ENCODE data around the gene GRK1.
"Not testable (repeated sequence)": the region's sequence is repeated elsewhere in the genome, so short reads cannot be mapped to it uniquely, and the experiment has no call there.

GRK1 gene

GRCh38 chr13:113665597-113666328, 1.3 kb upstream of the GRK1 start:
- DNase-seq (ENCODE audit: low read depth) = no peak

GRCh38 chr13:113666329-113666670, 719 bp upstream of the GRK1 start:
- no peak for DNase-seq (ENCODE audit: low read depth)

- no peak for DNase-seq (ENCODE audit: low read depth)
Observed at GRCh38 chr13:113667771-113668490, 912 bp downstream of the GRK1 start.

- DNase-seq (ENCODE audit: low read depth) = no peak
Observed at GRCh38 chr13:113668491-113668971, 1.5 kb downstream of the GRK1 start.

- no peak for DNase-seq (ENCODE audit: low read depth)
Observed at GRCh38 chr13:113669231-113669754, 2.3 kb downstream of the GRK1 start.

- DNase-seq (ENCODE audit: low read depth) = no peak
Observed at GRCh38 chr13:113669755-113670341, 2.8 kb downstream of the GRK1 start.

GRCh38 chr13:113670541-113670940, 3.5 kb downstream of the GRK1 start:
- DNase-seq (ENCODE audit: low read depth) = no peak

GRCh38 chr13:113671066-113672001, 4.3 kb downstream of the GRK1 start:
- DNase-seq (ENCODE audit: low read depth) = no peak

- no peak for DNase-seq (ENCODE audit: low read depth)
Observed at GRCh38 chr13:113672002-113672651, 5.1 kb downstream of the GRK1 start.

- DNase-seq (ENCODE audit: low read depth) = no peak
Observed at GRCh38 chr13:113722921-113723320, 55.9 kb downstream of the GRK1 start.

- no peak for DNase-seq (ENCODE audit: low read depth)
Observed at GRCh38 chr13:113723410-113724015, 56.5 kb downstream of the GRK1 start.

- DNase-seq (ENCODE audit: low read depth) = no peak
Observed at GRCh38 chr13:113724016-113724758, 57.2 kb downstream of the GRK1 start.

- peak; percentile 71 for DNase-seq (ENCODE audit: low read depth)
Observed at GRCh38 chr13:113724780-113725315, 57.8 kb downstream of the GRK1 start.

GRCh38 chr13:113725329-113726105, 58.5 kb downstream of the GRK1 start:
- DNase-seq (ENCODE audit: low read depth) = not testable (repeated sequence)

GRCh38 chr13:113726106-113726821, 59.2 kb downstream of the GRK1 start:
- not testable (repeated sequence) for DNase-seq (ENCODE audit: low read depth)

GRCh38 chr13:113726961-113727411, 60.0 kb downstream of the GRK1 start:
- DNase-seq (ENCODE audit: low read depth) = no peak

GRCh38 chr13:113728571-113729054, 61.6 kb downstream of the GRK1 start:
- DNase-seq (ENCODE audit: low read depth) = no peak

Measured in stimulated activated CD8-positive, alpha-beta memory T cell treated with anti-CD3 and anti-CD28 coated beads, Interleukin-15, amount 100 ng/mL, for 24 hours (primary cell).